Mammary epithelial cell (primary cell): ENCODE results near the gene RAB20.
"Not testable (repeated sequence)": the region's sequence is repeated elsewhere in the genome, so short reads cannot be mapped to it uniquely, and the experiment has no call there.

Experiments used
- EZH2 ChIP-seq: IDR thresholded peaks from 2 replicates; pipeline ENCODE4 v1.6.1; 2012; ENCODE audit warnings: low read length, inconsistent platforms, borderline replicate concordance
- TF ChIP-seq, protein P1 (sequence below), 2 donors: IDR thresholded peaks in 1 of 2; conservative IDR thresholded peaks in 1 of 2; 2 replicates each; pipeline ENCODE4 v1.5.1; 2011 to 2012; ENCODE audit warnings: inconsistent platforms in 2 of 2, low read length in 2 of 2, mild to moderate bottlenecking in 2 of 2, control low read depth in 1 of 2, low read depth in 1 of 2; ENCODE audit not compliant: insufficient read depth in 1 of 2; ENCODE audit errors: extremely low read depth in 1 of 2

- TF ChIP-seq, protein P1, sequence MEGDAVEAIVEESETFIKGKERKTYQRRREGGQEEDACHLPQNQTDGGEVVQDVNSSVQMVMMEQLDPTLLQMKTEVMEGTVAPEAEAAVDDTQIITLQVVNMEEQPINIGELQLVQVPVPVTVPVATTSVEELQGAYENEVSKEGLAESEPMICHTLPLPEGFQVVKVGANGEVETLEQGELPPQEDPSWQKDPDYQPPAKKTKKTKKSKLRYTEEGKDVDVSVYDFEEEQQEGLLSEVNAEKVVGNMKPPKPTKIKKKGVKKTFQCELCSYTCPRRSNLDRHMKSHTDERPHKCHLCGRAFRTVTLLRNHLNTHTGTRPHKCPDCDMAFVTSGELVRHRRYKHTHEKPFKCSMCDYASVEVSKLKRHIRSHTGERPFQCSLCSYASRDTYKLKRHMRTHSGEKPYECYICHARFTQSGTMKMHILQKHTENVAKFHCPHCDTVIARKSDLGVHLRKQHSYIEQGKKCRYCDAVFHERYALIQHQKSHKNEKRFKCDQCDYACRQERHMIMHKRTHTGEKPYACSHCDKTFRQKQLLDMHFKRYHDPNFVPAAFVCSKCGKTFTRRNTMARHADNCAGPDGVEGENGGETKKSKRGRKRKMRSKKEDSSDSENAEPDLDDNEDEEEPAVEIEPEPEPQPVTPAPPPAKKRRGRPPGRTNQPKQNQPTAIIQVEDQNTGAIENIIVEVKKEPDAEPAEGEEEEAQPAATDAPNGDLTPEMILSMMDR (conservative IDR thresholded peaks at IDR 0.05 in 1 of 2, IDR thresholded peaks at IDR 0.05 in 1 of 2; ENCODE audit: extremely low read depth in 1 of 2, insufficient read depth in 1 of 2, low read depth in 1 of 2, low read length in 2 of 2) = not testable (repeated sequence)
- TF ChIP-seq EZH2 = not testable (repeated sequence)
Measured at GRCh38 chr13:110606281-110606680, 44.8 kb upstream of the RAB20 start.
